Muscle of arm (tissue), 12 donors: ENCODE measurements around the gene NMS. TPM values are rescaled to one million over a fixed set of nuclear protein-coding genes. Genes with fewer than 3 reads are reported as not detected.

Source experiments
- DNase-seq: peaks from one replicate; pipeline ENCODE4 v3.0.0-alpha.2; 2013
- polyA plus RNA-seq, 12 donors: library from polyadenylated mRNA; unstranded; fragments of 120-200 nt; gene quantifications; one replicate each; pipeline ENCODE4 v1.2.1, GENCODE V29; 2013; ENCODE audit not compliant: insufficient read length in 12 of 12

The NMS gene
- polyA plus RNA-seq, 12 donors: not detected

GRCh38 chr2:100484390-100484789 is 14.1 kb downstream of the NMS start:
- no peak for DNase-seq

GRCh38 chr2:100485396-100485795 is 15.1 kb downstream of the NMS start:
- DNase-seq: no peak

GRCh38 chr2:100494712-100495111 is 24.4 kb downstream of the NMS start:
- no peak for DNase-seq

- no peak for DNase-seq
Measured at GRCh38 chr2:100502782-100503181, 32.5 kb downstream of the NMS start.

- no peak for DNase-seq
Measured at GRCh38 chr2:100504542-100504941, 34.3 kb downstream of the NMS start.

- no peak for DNase-seq
Measured at GRCh38 chr2:100509066-100509465, 38.8 kb downstream of the NMS start.

GRCh38 chr2:100513650-100514049 is 43.4 kb downstream of the NMS start:
- DNase-seq: no peak

GRCh38 chr2:100517556-100517955 is 47.3 kb downstream of the NMS start:
- peak; percentile 2 for DNase-seq

GRCh38 chr2:100518801-100519200 is 48.5 kb downstream of the NMS start:
- DNase-seq: no peak

GRCh38 chr2:100520224-100520623 is 49.9 kb downstream of the NMS start:
- no peak for DNase-seq

GRCh38 chr2:100522430-100522829 is 52.1 kb downstream of the NMS start:
- DNase-seq: no peak

GRCh38 chr2:100524331-100524730 is 54.0 kb downstream of the NMS start:
- no peak for DNase-seq

GRCh38 chr2:100526868-100527267 is 56.6 kb downstream of the NMS start:
- no peak for DNase-seq

GRCh38 chr2:100527440-100528015 is 57.2 kb downstream of the NMS start:
- DNase-seq: no peak

GRCh38 chr2:100529176-100529575 is 58.9 kb downstream of the NMS start:
- no peak for DNase-seq

GRCh38 chr2:100529900-100530299 is 59.6 kb downstream of the NMS start:
- no peak for DNase-seq

Other genes with a start within 250 kb of the NMS start
- gene LONRF2, start 148.0 kb upstream of the NMS start, polyA plus RNA-seq: 1 to 10 TPM in 7 of 12 donors, under 1 TPM in 4, not detected in 1; 0.57 to 1.5 (median 1.2) TPM
- 10 to 100 TPM in 11 of 12 donors, not detected in 1; 10.6 to 25.2 (median 12.1) TPM for gene CHST10, start 52.8 kb upstream of the NMS start, polyA plus RNA-seq
- 10 to 100 TPM in 11 of 12 donors, not detected in 1; 25.4 to 44.0 (median 37.6) TPM for gene PDCL3, start 92.5 kb downstream of the NMS start, polyA plus RNA-seq